HepG2 (cell line): ENCODE measurements around the gene TM7SF3. TPM values are rescaled to one million over a fixed set of nuclear protein-coding genes. Genes with fewer than 3 reads are reported as not detected.
A peak's percentile ranks its signal among the peaks of the same experiment; 100 is the strongest.

Source experiments
- ATAC-seq: fragments of 200-7000 bp; cut with Tn5 transposase; 3 replicates; pipeline ENCODE4 v1.9.1; 2020; ENCODE audit warnings: mild to moderate bottlenecking, moderate library complexity
- BruUV-seq: library from RNA; stranded (reverse); fragments of 400-500 nt; replicated peaks from 2 replicates; lab custom pipeline; 2021; lab: Mats Ljungman, UMichigan
- CTCF ChIA-PET: fragments of 300-600 bp; formaldehyde crosslinking; extraction: SDS; loops from one replicate; lab custom pipeline; 2021; ENCODE audit warnings: low total read pairs, inconsistent platforms, low intra/inter-chr PET ratio; lab: Yijun Ruan, JAX
- POLR2A ChIA-PET: fragments of 350-600 bp; sonication (Branson Sonifier 250); formaldehyde crosslinking; loops from one replicate; lab custom pipeline; 2020; ENCODE audit warnings: antibody characterized with exemption, inconsistent platforms; lab: Yijun Ruan, JAX
- DNase-seq: peaks from one replicate; pipeline ENCODE4 v3.0.0-alpha.2; 2015; ENCODE audit warnings: low spot score
- FAIRE-seq: peaks from 3 replicates; lab custom pipeline; 2011; peaks lifted over from hg19 to GRCh38; lab: Jason Lieb, UNC
- H2AFZ ChIP-seq: one replicate; pipeline ENCODE4 v1.6.1; 2011; ENCODE audit warnings: low read length, inconsistent platforms
- H3K27ac ChIP-seq: fragments of 300-600 bp; 3 replicates; pipeline ENCODE4 v1.8.0; 2011; ENCODE audit warnings: mixed run types, mild to moderate bottlenecking, mixed read lengths, low read length, inconsistent platforms; ENCODE audit not compliant: insufficient read depth; ENCODE audit errors: extremely low read length
- H3K27me3 ChIP-seq, 2 experiments: fragments of 200-600 bp in 1 of 2; 2 replicates in 1 of 2; 3 replicates in 1 of 2; pipeline versions ENCODE4 v1.6.0 to v1.8.0; 2011; ENCODE audit warnings: low read length in 2 of 2, mild to moderate bottlenecking in 2 of 2, moderate library complexity in 2 of 2, inconsistent platforms in 1 of 2; ENCODE audit not compliant: insufficient read depth in 2 of 2, control insufficient read depth in 1 of 2
- H3K36me3 ChIP-seq, 2 experiments: fragments of 200-600 bp in 1 of 2; replicated peaks in 1 of 2; 2 replicates in 1 of 2; 3 replicates in 1 of 2; pipeline versions ENCODE4 v1.5.1 to v1.8.0; 2011; ENCODE audit warnings: low read length in 2 of 2, inconsistent platforms in 1 of 2; ENCODE audit not compliant: insufficient read depth in 2 of 2, control insufficient read depth in 1 of 2
- H3K4me1 ChIP-seq: 2 replicates; pipeline ENCODE4 v1.5.1; 2012; ENCODE audit warnings: low read length, inconsistent platforms; ENCODE audit not compliant: insufficient read depth
- H3K4me2 ChIP-seq: 2 replicates; pipeline ENCODE4 v1.6.0; 2011; ENCODE audit warnings: low read depth, low read length, inconsistent platforms
- H3K4me3 ChIP-seq, 3 experiments: fragments of 200-600 bp in 1 of 3; sonication (generic), shearing (Covaris generic) in 1 of 3; replicated peaks in 1 of 3; 2 replicates each; pipeline ENCODE4 v1.5.1; 2011 to 2016; ENCODE audit warnings: low read length in 3 of 3, inconsistent platforms in 2 of 3, low read depth in 2 of 3, mild to moderate bottlenecking in 2 of 3, control low read depth in 1 of 3, mixed read lengths in 1 of 3; ENCODE audit not compliant: insufficient read depth in 1 of 3
- H3K79me2 ChIP-seq: one replicate; pipeline ENCODE4 v1.6.1; 2011; ENCODE audit warnings: low read length, inconsistent platforms; ENCODE audit not compliant: insufficient read depth
- H3K9ac ChIP-seq: 2 replicates; pipeline ENCODE4 v1.6.0; 2011; ENCODE audit warnings: mild to moderate bottlenecking, low read depth, low read length, inconsistent platforms; ENCODE audit not compliant: insufficient read depth
- H3K9me3 ChIP-seq: 2 replicates; pipeline ENCODE4 v1.5.1; 2012; ENCODE audit warnings: mild to moderate bottlenecking, low read length
- H4K20me1 ChIP-seq: 2 replicates; pipeline ENCODE4 v1.6.0; 2011; ENCODE audit warnings: inconsistent platforms, mild to moderate bottlenecking, low read length, moderate library complexity; ENCODE audit not compliant: insufficient read depth
- ATM ChIP-seq: fragments of 450-650 bp; IDR thresholded peaks from 2 replicates; pipeline ENCODE4 v1.7.1; 2017; ENCODE audit warnings: mild to moderate bottlenecking, borderline replicate concordance
- GLI4 ChIP-seq: sonication (generic); formaldehyde crosslinking; IDR thresholded peaks from 2 replicates; pipeline ENCODE4 v1.5.1; 2020; ENCODE audit warnings: missing genetic modification reagents, mild to moderate bottlenecking, moderate library complexity, borderline replicate concordance
- HOXD1 ChIP-seq: sonication (generic); formaldehyde crosslinking; IDR thresholded peaks from 2 replicates; pipeline ENCODE4 v1.5.0; 2020; ENCODE audit warnings: missing genetic modification reagents
- ZFAT ChIP-seq: sonication (generic); formaldehyde crosslinking; conservative IDR thresholded peaks from 2 replicates; pipeline ENCODE4 v1.8.1; 2023; ENCODE audit warnings: missing genetic modification reagents, inconsistent platforms
- ZFP91 ChIP-seq: sonication (generic); formaldehyde crosslinking; IDR thresholded peaks from 2 replicates; pipeline ENCODE4 v1.9.0; 2022; ENCODE audit warnings: missing genetic modification reagents, mild to moderate bottlenecking, borderline replicate concordance
- ZNF317 ChIP-seq: sonication (generic); formaldehyde crosslinking; IDR thresholded peaks from 2 replicates; pipeline ENCODE4 v1.5.0; 2020; ENCODE audit warnings: mild to moderate bottlenecking, missing genetic modification reagents
- ZNF335 ChIP-seq: sonication (generic); formaldehyde crosslinking; IDR thresholded peaks from 2 replicates; pipeline ENCODE4 v1.4.0; 2020; ENCODE audit warnings: missing genetic modification reagents
- ZNF383 ChIP-seq: sonication (generic); formaldehyde crosslinking; IDR thresholded peaks from 2 replicates; pipeline ENCODE4 v1.4.0; 2020; ENCODE audit warnings: missing genetic modification reagents, mild to moderate bottlenecking, borderline replicate concordance
- ZNF513 ChIP-seq: sonication (generic); formaldehyde crosslinking; conservative IDR thresholded peaks from 2 replicates; pipeline ENCODE4 v1.5.0; 2020; ENCODE audit warnings: missing genetic modification reagents
- ZNF562 ChIP-seq: sonication (generic); formaldehyde crosslinking; IDR thresholded peaks from 2 replicates; pipeline ENCODE4 v1.8.0; 2022; ENCODE audit warnings: missing genetic modification reagents, borderline replicate concordance
- WGBS: methylation state at CpG from one replicate; pipeline ENCODE4 v1.1.6; 2017; ENCODE audit warnings: low lambda C conversion rate; 5-methylcytosine and 5-hydroxymethylcytosine counted together
- in situ Hi-C: cut with HindIII; loops from 2 replicates; pipeline ENCODE4 v1.10.0; 2017; ENCODE audit warnings: low pct_unique_long_range_greater_than_20kb; ENCODE audit not compliant: extremely low pct_ligation_motif_present
- intact Hi-C: fragments of 100-400 bp; cut with micrococcal nuclease; formaldehyde crosslinking; loops from one replicate; pipeline ENCODE4 v1.10.0; 2022; ENCODE audit not compliant: unreplicated experiment
- polyA plus RNA-seq, 8 experiments: library from polyadenylated mRNA; depleted of rRNA in 3 of 8; stranded (reverse) in 7 of 8; unstranded in 1 of 8; fragments of >200 nt; fragmentation: Illumina TruSeq in 4 of 8; extraction: Trizol in 4 of 8; gene quantifications; 2 replicates each; pipeline versions ENCODE4 v1.2.1 to v1.2.3, GENCODE V29; 2011 to 2016; ENCODE audit warnings: low read depth in 4 of 8, missing spikeins in 1 of 8, mixed read lengths in 1 of 8; ENCODE audit not compliant: insufficient read depth in 1 of 8
- total RNA-seq, 5 experiments: library from RNA; depleted of rRNA; stranded (reverse); fragments of >200 nt; fragmentation: Illumina TruSeq; extraction: Trizol; gene quantifications; 2 replicates each; pipeline ENCODE4 v1.2.3, GENCODE V29; 2016; ENCODE audit warnings: low read depth in 1 of 5
- TF ChIP-seq, protein P1 (sequence below): IDR thresholded peaks from 2 replicates; pipeline ENCODE4 v1.6.1; 2012; ENCODE audit warnings: low read length, improper control_type of control experiment
- TF ChIP-seq, protein P2 (sequence below): sonication (generic); formaldehyde crosslinking; IDR thresholded peaks from 2 replicates; pipeline ENCODE4 v1.8.0; 2022; ENCODE audit warnings: mild to moderate bottlenecking, missing genetic modification reagents, borderline replicate concordance
- TF ChIP-seq, protein P3 (sequence below): sonication (generic); formaldehyde crosslinking; IDR thresholded peaks from 2 replicates; pipeline ENCODE4 v1.5.0; 2020; ENCODE audit warnings: missing genetic modification reagents
- TF ChIP-seq, protein P4 (sequence below): sonication (generic); formaldehyde crosslinking; IDR thresholded peaks from 2 replicates; pipeline ENCODE4 v1.8.0; 2022; ENCODE audit warnings: low read depth, missing genetic modification reagents

Gene TM7SF3
- total and polyA plus RNA-seq, 2 of the 13 experiments (the other 11 are each of a cell fraction or from before 2014, with no cell fraction given): 116 to 142 TPM

GRCh38 chr12:27024291-27024690 lies 10.1 kb upstream of the TM7SF3 start:
- Histone ChIP-seq H2AFZ (no peak overlapping the region), H3K9me3 (no peaks in the 10 kb centered on the region), H3K4me2 (peak overlapping the region; percentile 90; the same call in 1 of the 2 replicates), H3K27ac (no peak overlapping the region), H4K20me1 (no peaks in the 10 kb centered on the region), H3K27me3 (no peaks in the 10 kb centered on the region; a peak in 2 of 5 replicates), H3K79me2 (peaks cover 19% of the 10 kb centered on the region), H3K4me1 (peaks cover 30% of the 10 kb centered on the region), H3K9ac (no peak overlapping the region), H3K36me3 (peaks cover 3 to 23% of the 10 kb centered on the region in 2 experiments), H3K4me3 (no peak overlapping the region; a peak in 1 of 6 replicates)
- WGBS: 86% methylated on average over 1 of the region's 1 CpG
- ATAC-seq (no peak), DNase-seq (no peak), FAIRE-seq (no peak)
- BruUV-seq: no TSS peak
- ChIA-PET CTCF (no interaction called here), POLR2A (no interaction called here)
- intact Hi-C loops: no loop called here
- in situ Hi-C loops: no loop called here
- no peak for TF ChIP-seq ZFP91
- TF ChIP-seq HOXD1 (CRISPR knock-in tag): no peak
- TF ChIP-seq ZNF562: no peak
- no peak for TF ChIP-seq ATM
- TF ChIP-seq, protein P1, sequence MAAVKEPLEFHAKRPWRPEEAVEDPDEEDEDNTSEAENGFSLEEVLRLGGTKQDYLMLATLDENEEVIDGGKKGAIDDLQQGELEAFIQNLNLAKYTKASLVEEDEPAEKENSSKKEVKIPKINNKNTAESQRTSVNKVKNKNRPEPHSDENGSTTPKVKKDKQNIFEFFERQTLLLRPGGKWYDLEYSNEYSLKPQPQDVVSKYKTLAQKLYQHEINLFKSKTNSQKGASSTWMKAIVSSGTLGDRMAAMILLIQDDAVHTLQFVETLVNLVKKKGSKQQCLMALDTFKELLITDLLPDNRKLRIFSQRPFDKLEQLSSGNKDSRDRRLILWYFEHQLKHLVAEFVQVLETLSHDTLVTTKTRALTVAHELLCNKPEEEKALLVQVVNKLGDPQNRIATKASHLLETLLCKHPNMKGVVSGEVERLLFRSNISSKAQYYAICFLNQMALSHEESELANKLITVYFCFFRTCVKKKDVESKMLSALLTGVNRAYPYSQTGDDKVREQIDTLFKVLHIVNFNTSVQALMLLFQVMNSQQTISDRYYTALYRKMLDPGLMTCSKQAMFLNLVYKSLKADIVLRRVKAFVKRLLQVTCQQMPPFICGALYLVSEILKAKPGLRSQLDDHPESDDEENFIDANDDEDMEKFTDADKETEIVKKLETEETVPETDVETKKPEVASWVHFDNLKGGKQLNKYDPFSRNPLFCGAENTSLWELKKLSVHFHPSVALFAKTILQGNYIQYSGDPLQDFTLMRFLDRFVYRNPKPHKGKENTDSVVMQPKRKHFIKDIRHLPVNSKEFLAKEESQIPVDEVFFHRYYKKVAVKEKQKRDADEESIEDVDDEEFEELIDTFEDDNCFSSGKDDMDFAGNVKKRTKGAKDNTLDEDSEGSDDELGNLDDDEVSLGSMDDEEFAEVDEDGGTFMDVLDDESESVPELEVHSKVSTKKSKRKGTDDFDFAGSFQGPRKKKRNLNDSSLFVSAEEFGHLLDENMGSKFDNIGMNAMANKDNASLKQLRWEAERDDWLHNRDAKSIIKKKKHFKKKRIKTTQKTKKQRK: no peak
- TF ChIP-seq ZNF383 (CRISPR knock-in tag): no peak
- TF ChIP-seq, protein P2, sequence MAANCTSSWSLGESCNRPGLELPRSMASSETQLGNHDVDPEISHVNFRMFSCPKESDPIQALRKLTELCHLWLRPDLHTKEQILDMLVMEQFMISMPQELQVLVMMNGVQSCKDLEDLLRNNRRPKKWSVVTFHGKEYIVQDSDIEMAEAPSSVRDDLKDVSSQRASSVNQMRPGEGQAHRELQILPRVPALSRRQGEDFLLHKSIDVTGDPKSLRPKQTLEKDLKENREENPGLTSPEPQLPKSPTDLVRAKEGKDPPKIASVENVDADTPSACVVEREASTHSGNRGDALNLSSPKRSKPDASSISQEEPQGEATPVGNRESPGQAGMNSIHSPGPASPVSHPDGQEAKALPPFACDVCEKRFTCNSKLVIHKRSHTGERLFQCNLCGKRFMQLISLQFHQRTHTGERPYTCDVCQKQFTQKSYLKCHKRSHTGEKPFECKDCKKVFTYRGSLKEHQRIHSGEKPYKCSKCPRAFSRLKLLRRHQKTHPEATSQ (CRISPR knock-in tag): no peak
- no peak for TF ChIP-seq GLI4 (CRISPR knock-in tag)
- no peak for TF ChIP-seq ZNF335 (CRISPR knock-in tag)
- TF ChIP-seq, protein P3, sequence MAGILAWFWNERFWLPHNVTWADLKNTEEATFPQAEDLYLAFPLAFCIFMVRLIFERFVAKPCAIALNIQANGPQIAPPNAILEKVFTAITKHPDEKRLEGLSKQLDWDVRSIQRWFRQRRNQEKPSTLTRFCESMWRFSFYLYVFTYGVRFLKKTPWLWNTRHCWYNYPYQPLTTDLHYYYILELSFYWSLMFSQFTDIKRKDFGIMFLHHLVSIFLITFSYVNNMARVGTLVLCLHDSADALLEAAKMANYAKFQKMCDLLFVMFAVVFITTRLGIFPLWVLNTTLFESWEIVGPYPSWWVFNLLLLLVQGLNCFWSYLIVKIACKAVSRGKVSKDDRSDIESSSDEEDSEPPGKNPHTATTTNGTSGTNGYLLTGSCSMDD: no peak
- no peak for TF ChIP-seq ZNF513
- TF ChIP-seq ZFAT (CRISPR knock-in tag): no peak
- TF ChIP-seq, protein P4, sequence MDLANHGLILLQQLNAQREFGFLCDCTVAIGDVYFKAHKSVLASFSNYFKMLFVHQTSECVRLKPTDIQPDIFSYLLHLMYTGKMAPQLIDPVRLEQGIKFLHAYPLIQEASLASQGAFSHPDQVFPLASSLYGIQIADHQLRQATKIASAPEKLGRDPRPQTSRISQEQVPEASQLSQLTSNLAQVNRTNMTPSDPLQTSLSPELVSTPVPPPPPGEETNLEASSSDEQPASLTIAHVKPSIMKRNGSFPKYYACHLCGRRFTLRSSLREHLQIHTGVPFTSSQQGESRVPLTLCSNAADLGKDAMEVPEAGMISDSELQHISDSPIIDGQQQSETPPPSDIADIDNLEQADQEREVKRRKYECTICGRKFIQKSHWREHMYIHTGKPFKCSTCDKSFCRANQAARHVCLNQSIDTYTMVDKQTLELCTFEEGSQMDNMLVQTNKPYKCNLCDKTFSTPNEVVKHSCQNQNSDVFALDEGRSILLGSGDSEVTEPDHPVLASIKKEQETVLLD: no peak
- TF ChIP-seq ZNF317 (CRISPR knock-in tag): no peak
